K562 treated with DMSO at 1 percent for 4 hours (cell line): ENCODE results near the gene GPC3. TPM values are rescaled to one million over a fixed set of nuclear protein-coding genes. Genes with fewer than 3 reads are reported as not detected.

Experiments used
- total RNA-seq: library from RNA; unstranded; fragments of 300-600 nt; gene quantifications from 2 replicates; pipeline ENCODE4 v1.2.3, GENCODE V29; 2022; ENCODE audit not compliant: insufficient read depth

Gene GPC3
- not detected in 2 replicates for total RNA-seq

GRCh38 chrX:133985164-133985966 is at the start of gene GPC3:
GPC3 (minus strand) TSS chrX:133985594.

